ENCODE measurements around the gene ECE1. TPM values are rescaled to one million over a fixed set of nuclear protein-coding genes. Genes with fewer than 3 reads are reported as not detected.

ECE1 gene
- polyA plus RNA-seq, 3 donors = 10.6 to 42.4 (median 23.3) TPM

- H3K27ac ChIP-seq (ENCODE audit: low read depth in 1 of 2, low read length in 2 of 2) = no peak overlapping the region
- peak overlapping the region in 1 of 2 donors; percentile 28 for H3K4me3 Mint-ChIP-seq
- no peaks in the 10 kb centered on the region for H3K79me2 ChIP-seq (ENCODE audit: insufficient read depth, low read length)
These were observed 38.3 kb downstream of the ECE1 start for GRCh38 chr1:21251773-21252471.

DNA sequence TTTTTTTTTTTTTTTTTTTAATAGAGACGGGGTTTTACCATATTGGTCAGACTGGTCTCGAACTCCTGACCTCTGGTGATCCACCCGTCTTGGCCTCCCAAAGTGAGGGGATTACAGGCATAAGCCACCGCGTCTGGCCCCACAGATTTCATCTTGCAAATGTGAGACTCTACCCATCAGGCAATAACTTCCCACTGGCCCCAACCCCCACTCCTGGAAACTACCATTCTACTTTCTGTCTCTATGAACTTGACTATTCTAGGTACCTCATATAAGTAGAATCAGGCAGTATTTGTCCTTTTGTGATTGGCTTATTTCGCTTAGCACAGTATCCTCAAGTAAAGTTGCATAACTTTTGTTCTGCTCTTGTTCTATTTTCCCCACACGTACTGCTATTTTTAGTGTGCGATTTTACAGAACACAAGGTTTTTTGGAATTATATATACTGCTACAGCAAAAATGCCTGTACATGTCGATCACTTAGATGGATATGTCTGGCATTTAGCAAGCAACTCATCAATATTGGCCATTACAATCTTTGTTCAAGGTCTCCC is 40.2 kb downstream of the ECE1 start:
- H3K27me3 Mint-ChIP-seq (ENCODE audit: low read depth in 3 of 3) = peaks cover 0 to 38% (median 19%) of the 10 kb centered on the region in 3 donors
- no peak overlapping the region for H2AFZ ChIP-seq (ENCODE audit: insufficient read depth, low read depth, low read length, poor library complexity, severe bottlenecking)
- peaks cover 4% of the 10 kb centered on the region for H3K4me1 Mint-ChIP-seq
- peaks cover 50% of the 10 kb centered on the region for H4K20me1 ChIP-seq (ENCODE audit: insufficient read depth, low read length)
- WGBS (ENCODE audit: insufficient coverage) = 93% methylated on average over 4 of the region's 9 CpGs
- H3K27me3 ChIP-seq (ENCODE audit: control insufficient read depth in 2 of 2, insufficient read depth in 2 of 2, low read length in 2 of 2) = peaks cover 0 to 5% of the 10 kb centered on the region in 2 donors
- no peak overlapping the region for H3K27ac ChIP-seq (ENCODE audit: low read depth in 1 of 2, low read length in 2 of 2)
- no peaks in the 10 kb centered on the region for H3K9me3 ChIP-seq (replicated peaks in 1 of 2; ENCODE audit: control insufficient read depth in 1 of 2, insufficient read depth in 1 of 2, low read length in 2 of 2)
- DNase-seq = no peak
- H3K4me3 Mint-ChIP-seq = no peak overlapping the region
- H3K9ac ChIP-seq (ENCODE audit: insufficient read depth, low read length, poor library complexity, severe bottlenecking) = no peak overlapping the region
- no peak overlapping the region for H3K27ac Mint-ChIP-seq
- no peaks in the 10 kb centered on the region for H3K4me1 ChIP-seq (ENCODE audit: control insufficient read depth in 1 of 2, insufficient read depth in 2 of 2, low read length in 2 of 2)
- no peaks in the 10 kb centered on the region for H3K79me2 ChIP-seq (ENCODE audit: insufficient read depth, low read length)
- intact Hi-C loops (cut with micrococcal nuclease) = loop anchor here in 1 of 2 donors (5.0 kb wide), 1 partner anchor 102 kb away; no protein-coding TSS in a partner anchor
- H3K9me3 Mint-ChIP-seq = peaks cover 0 to 6% (median 4%) of the 10 kb centered on the region in 7 donors
- H3K4me3 ChIP-seq (replicated peaks in 1 of 3; ENCODE audit: low read depth in 2 of 3, low read length in 3 of 3) = no peak overlapping the region
- TF ChIP-seq, protein P1, sequence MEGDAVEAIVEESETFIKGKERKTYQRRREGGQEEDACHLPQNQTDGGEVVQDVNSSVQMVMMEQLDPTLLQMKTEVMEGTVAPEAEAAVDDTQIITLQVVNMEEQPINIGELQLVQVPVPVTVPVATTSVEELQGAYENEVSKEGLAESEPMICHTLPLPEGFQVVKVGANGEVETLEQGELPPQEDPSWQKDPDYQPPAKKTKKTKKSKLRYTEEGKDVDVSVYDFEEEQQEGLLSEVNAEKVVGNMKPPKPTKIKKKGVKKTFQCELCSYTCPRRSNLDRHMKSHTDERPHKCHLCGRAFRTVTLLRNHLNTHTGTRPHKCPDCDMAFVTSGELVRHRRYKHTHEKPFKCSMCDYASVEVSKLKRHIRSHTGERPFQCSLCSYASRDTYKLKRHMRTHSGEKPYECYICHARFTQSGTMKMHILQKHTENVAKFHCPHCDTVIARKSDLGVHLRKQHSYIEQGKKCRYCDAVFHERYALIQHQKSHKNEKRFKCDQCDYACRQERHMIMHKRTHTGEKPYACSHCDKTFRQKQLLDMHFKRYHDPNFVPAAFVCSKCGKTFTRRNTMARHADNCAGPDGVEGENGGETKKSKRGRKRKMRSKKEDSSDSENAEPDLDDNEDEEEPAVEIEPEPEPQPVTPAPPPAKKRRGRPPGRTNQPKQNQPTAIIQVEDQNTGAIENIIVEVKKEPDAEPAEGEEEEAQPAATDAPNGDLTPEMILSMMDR (IDR thresholded peaks at IDR 0.05) = no peak
- peaks cover 66 to 93% of the 10 kb centered on the region in 2 donors for H3K36me3 Mint-ChIP-seq
- no peak overlapping the region for H3K4me2 ChIP-seq (replicated peaks; ENCODE audit: extremely low read depth, low read length, poor library complexity, severe bottlenecking)
- peaks cover 17 to 51% of the 10 kb centered on the region in 2 donors for H3K36me3 ChIP-seq (replicated peaks in 1 of 2; ENCODE audit: control insufficient read depth in 1 of 2, insufficient read depth in 2 of 2, low read length in 2 of 2)

More at GRCh38 chr1:21251773-21252471, 38.3 kb downstream of the ECE1 start:
- Histone ChIP-seq H3K9me3 (replicated peaks in 1 of 2; ENCODE audit: control insufficient read depth in 1 of 2, insufficient read depth in 1 of 2, low read length in 2 of 2) (no peaks in the 10 kb centered on the region), H2AFZ (ENCODE audit: insufficient read depth, low read depth, low read length, poor library complexity, severe bottlenecking) (no peak overlapping the region), H3K4me2 (replicated peaks; ENCODE audit: extremely low read depth, low read length, poor library complexity, severe bottlenecking) (no peak overlapping the region), H4K20me1 (ENCODE audit: insufficient read depth, low read length) (peaks cover 51% of the 10 kb centered on the region), H3K36me3 (replicated peaks in 1 of 2; ENCODE audit: control insufficient read depth in 1 of 2, insufficient read depth in 2 of 2, low read length in 2 of 2) (peaks cover 15 to 52% of the 10 kb centered on the region in 2 donors), H3K4me3 (replicated peaks in 1 of 3; ENCODE audit: low read depth in 2 of 3, low read length in 3 of 3) (no peak overlapping the region), H3K27me3 (ENCODE audit: control insufficient read depth in 2 of 2, insufficient read depth in 2 of 2, low read length in 2 of 2) (peaks cover 0 to 5% of the 10 kb centered on the region in 2 donors), H3K9ac (ENCODE audit: insufficient read depth, low read length, poor library complexity, severe bottlenecking) (no peak overlapping the region), H3K4me1 (ENCODE audit: control insufficient read depth in 1 of 2, insufficient read depth in 2 of 2, low read length in 2 of 2) (no peaks in the 10 kb centered on the region)
- peak in 1 of 3 donors; percentile 39 for DNase-seq
- H3K9me3 Mint-ChIP-seq = peaks cover 0 to 8% (median 0%) of the 10 kb centered on the region in 7 donors
- TF ChIP-seq, protein P1 (IDR thresholded peaks at IDR 0.05) = no peak
- intact Hi-C loops (cut with micrococcal nuclease) = no loop called here
- 100% methylated on average over 2 of the region's 4 CpGs for WGBS (ENCODE audit: insufficient coverage)
- H3K27ac Mint-ChIP-seq = no peak overlapping the region
- H3K36me3 Mint-ChIP-seq = peaks cover 71 to 93% of the 10 kb centered on the region in 2 donors
- peaks cover 7% of the 10 kb centered on the region for H3K4me1 Mint-ChIP-seq
- H3K27me3 Mint-ChIP-seq (ENCODE audit: low read depth in 3 of 3) = peaks cover 5 to 45% (median 27%) of the 10 kb centered on the region in 3 donors
